Caco-2 (cell line): Measurements from ENCODE around the gene SWAP70. TPM values are rescaled to one million over a fixed set of nuclear protein-coding genes. Genes with fewer than 3 reads are reported as not detected.
"Not testable (repeated sequence)": the region's sequence is repeated elsewhere in the genome, so short reads cannot be mapped to it uniquely, and the experiment has no call there.

Experiments used
- BruUV-seq: library from RNA; stranded (reverse); fragments of 400-500 nt; replicated peaks from 2 replicates; lab custom pipeline; 2021; lab: Mats Ljungman, UMichigan
- CTCF ChIA-PET: fragments of 300-600 bp; sonication (Branson Sonifier 250); formaldehyde crosslinking; loops from one replicate; lab custom pipeline; 2022; ENCODE audit warnings: antibody characterized with exemption; lab: Charles Lee
- POLR2A ChIA-PET: fragments of 300-600 bp; sonication (Branson Sonifier 250); formaldehyde crosslinking; loops from one replicate; lab custom pipeline; 2022; ENCODE audit warnings: antibody characterized with exemption; lab: Charles Lee
- DNase-seq, 2 experiments: peaks; one replicate each; pipeline versions ENCODE4 v3.0.0 to v3.0.0-alpha.2; 2020 to 2022
- H3K27me3 ChIP-seq: replicated peaks from 2 replicates; pipeline ENCODE4 v1.6.0; 2011; ENCODE audit warnings: low read length; ENCODE audit not compliant: control insufficient read depth, insufficient read depth
- H3K36me3 ChIP-seq: 2 replicates; pipeline ENCODE4 v1.5.1; 2011; ENCODE audit warnings: low read length; ENCODE audit not compliant: control insufficient read depth, insufficient read depth
- H3K4me1 ChIP-seq: fragments of 250-450 bp; sonication (Bioruptor Pico); 2 replicates; pipeline ENCODE4 v1.5.1; 2020; ENCODE audit warnings: mild to moderate bottlenecking
- H3K4me3 ChIP-seq: 2 replicates; pipeline ENCODE4 v1.5.1; 2011; ENCODE audit warnings: low read depth, mild to moderate bottlenecking, control low read depth, low read length
- H3K9me3 ChIP-seq: fragments of 250-450 bp; sonication (Bioruptor Pico); 2 replicates; pipeline ENCODE4 v1.5.1; 2020; ENCODE audit warnings: mild to moderate bottlenecking, moderate library complexity
- H3K27ac Mint-ChIP-seq: one replicate; pipeline ENCODE4 v1.8.0; 2022; ENCODE audit warnings: mixed read lengths; ENCODE audit not compliant: unreplicated experiment
- H3K27me3 Mint-ChIP-seq: one replicate; pipeline ENCODE4 v1.8.0; 2022; ENCODE audit warnings: mixed read lengths; ENCODE audit not compliant: insufficient read depth, unreplicated experiment
- H3K36me3 Mint-ChIP-seq: one replicate; pipeline ENCODE4 v1.8.0; 2022; ENCODE audit warnings: mild to moderate bottlenecking, mixed read lengths; ENCODE audit not compliant: insufficient read depth, unreplicated experiment
- H3K4me1 Mint-ChIP-seq: one replicate; pipeline ENCODE4 v1.8.0; 2022; ENCODE audit warnings: low read depth, mixed read lengths; ENCODE audit not compliant: unreplicated experiment
- H3K4me3 Mint-ChIP-seq: one replicate; pipeline ENCODE4 v1.8.0; 2022; ENCODE audit warnings: mild to moderate bottlenecking, moderate library complexity, mixed read lengths; ENCODE audit not compliant: unreplicated experiment
- H3K9me3 Mint-ChIP-seq: one replicate; pipeline ENCODE4 v1.8.0; 2022; ENCODE audit warnings: mixed read lengths; ENCODE audit not compliant: unreplicated experiment
- intact Hi-C: fragments of 100-400 bp; cut with micrococcal nuclease; formaldehyde crosslinking; loops from one replicate; pipeline ENCODE4 v1.10.0; 2022; ENCODE audit not compliant: unreplicated experiment
- total RNA-seq: library from RNA; stranded (reverse); gene quantifications from 2 replicates; pipeline ENCODE4 v1.2.3, GENCODE V29; 2022
- TF ChIP-seq, protein P1 (sequence below), 2 experiments: fragments of 200-600 bp in 1 of 2; IDR thresholded peaks; 1 replicate in 1 of 2; 2 replicates in 1 of 2; pipeline versions ENCODE4 v1.5.1 to v1.8.0; 2011 to 2022; ENCODE audit warnings: antibody characterized with exemption in 1 of 2, control low read depth in 1 of 2, inconsistent platforms in 1 of 2, low read depth in 1 of 2, low read length in 1 of 2, mild to moderate bottlenecking in 1 of 2, moderate library complexity in 1 of 2; ENCODE audit not compliant: insufficient read depth in 1 of 2, severe bottlenecking in 1 of 2, unreplicated experiment in 1 of 2

Gene SWAP70
- total RNA-seq, 1 experiment from 2014 or later: 42.4 TPM

DNA sequence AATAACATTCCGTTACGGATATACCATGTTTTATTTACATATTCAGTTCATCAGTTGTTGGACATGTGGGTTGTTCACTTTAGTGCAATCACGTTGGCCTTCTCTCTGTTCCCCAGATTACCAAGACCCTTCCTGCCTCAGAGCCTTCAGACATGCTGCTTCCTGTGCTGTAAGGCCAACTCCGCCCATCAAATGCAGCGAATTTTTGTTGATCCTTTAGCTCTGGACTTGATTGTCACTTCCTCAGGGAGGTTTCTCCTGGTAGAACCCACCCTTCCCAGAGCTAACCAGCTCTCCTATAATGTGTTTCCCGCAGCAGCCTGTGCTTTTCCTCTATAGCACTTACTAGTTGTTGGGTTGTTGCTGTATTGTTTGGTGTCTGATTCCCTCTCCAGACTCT lies 39.4 kb downstream of the SWAP70 start:
- H3K4me3 Mint-ChIP-seq: no peak overlapping the region
- no peaks in the 10 kb centered on the region for H3K9me3 Mint-ChIP-seq
- CTCF ChIA-PET: no interaction called here
- no peak overlapping the region for H3K27ac Mint-ChIP-seq
- no peaks in the 10 kb centered on the region for H3K27me3 Mint-ChIP-seq
- no peak for DNase-seq
- intact Hi-C loops: no loop called here
- Histone ChIP-seq H3K27me3 (no peaks in the 10 kb centered on the region), H3K4me1 (no peaks in the 10 kb centered on the region), H3K9me3 (no peaks in the 10 kb centered on the region; the same call in 1 of the 2 replicates), H3K36me3 (no peaks in the 10 kb centered on the region), H3K4me3 (no peak overlapping the region)
- TF ChIP-seq, protein P1, sequence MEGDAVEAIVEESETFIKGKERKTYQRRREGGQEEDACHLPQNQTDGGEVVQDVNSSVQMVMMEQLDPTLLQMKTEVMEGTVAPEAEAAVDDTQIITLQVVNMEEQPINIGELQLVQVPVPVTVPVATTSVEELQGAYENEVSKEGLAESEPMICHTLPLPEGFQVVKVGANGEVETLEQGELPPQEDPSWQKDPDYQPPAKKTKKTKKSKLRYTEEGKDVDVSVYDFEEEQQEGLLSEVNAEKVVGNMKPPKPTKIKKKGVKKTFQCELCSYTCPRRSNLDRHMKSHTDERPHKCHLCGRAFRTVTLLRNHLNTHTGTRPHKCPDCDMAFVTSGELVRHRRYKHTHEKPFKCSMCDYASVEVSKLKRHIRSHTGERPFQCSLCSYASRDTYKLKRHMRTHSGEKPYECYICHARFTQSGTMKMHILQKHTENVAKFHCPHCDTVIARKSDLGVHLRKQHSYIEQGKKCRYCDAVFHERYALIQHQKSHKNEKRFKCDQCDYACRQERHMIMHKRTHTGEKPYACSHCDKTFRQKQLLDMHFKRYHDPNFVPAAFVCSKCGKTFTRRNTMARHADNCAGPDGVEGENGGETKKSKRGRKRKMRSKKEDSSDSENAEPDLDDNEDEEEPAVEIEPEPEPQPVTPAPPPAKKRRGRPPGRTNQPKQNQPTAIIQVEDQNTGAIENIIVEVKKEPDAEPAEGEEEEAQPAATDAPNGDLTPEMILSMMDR (IDR thresholded peaks at IDR 0.05; ENCODE audit: insufficient read depth in 1 of 2, low read depth in 1 of 2, low read length in 1 of 2, severe bottlenecking in 1 of 2, unreplicated experiment in 1 of 2): no peak
- BruUV-seq: no TSS peak
- H3K36me3 Mint-ChIP-seq: peaks cover 5% of the 10 kb centered on the region
- peaks cover 7% of the 10 kb centered on the region for H3K4me1 Mint-ChIP-seq
- POLR2A ChIA-PET: no interaction called here

DNA sequence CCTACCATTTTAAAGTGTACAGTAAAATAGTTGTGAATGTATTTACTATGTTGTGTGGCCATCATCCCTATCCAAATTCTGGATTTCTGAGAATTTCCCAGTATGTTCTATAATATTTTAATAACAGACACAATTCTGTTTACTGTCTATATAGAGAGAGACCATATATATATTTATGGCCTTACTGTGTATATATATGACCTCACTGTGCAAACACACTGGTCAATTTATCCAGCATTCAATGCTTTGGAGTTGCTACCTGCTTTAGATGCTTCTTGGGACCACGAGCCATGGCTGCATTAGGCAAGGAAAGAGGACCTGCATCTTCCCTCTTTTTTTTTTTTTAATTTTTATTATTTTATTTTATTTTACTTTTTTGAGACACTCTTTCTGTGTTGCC lies 40.2 kb downstream of the SWAP70 start:
- CTCF ChIA-PET: no interaction called here
- no TSS peak for BruUV-seq

DNA sequence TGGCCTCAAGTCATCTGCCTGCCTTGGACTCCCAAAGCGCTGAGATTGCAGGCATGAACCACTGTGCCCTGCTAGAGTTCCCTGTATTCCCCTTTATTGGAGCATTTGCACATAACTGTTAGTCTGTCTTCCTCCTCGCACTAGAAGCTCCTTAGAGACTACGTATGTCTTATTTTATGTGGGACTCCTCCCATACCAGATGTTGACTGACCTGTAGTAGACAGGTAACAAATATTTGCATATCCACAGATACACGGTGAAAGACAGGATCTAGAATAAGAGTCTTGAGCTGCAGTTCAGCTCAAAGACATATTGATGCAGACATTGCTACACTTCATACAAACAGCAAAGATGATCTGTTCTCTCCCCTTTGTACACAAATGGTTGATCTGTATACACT lies 40.7 kb downstream of the SWAP70 start:
- H3K9me3 ChIP-seq: no peaks in the 10 kb centered on the region; the same call in 1 of the 2 replicates
- ChIA-PET CTCF (no interaction called here), POLR2A (no interaction called here)
- TF ChIP-seq, protein P1 (IDR thresholded peaks at IDR 0.05; ENCODE audit: insufficient read depth in 1 of 2, low read depth in 1 of 2, low read length in 1 of 2, severe bottlenecking in 1 of 2, unreplicated experiment in 1 of 2): no peak
- BruUV-seq: no TSS peak
- intact Hi-C loops: no loop called here
- no peaks in the 10 kb centered on the region for H3K4me1 ChIP-seq
- no peak overlapping the region for H3K4me3 ChIP-seq
- Mint-ChIP-seq H3K9me3 (no peaks in the 10 kb centered on the region), H3K36me3 (peaks cover 5% of the 10 kb centered on the region), H3K4me3 (no peak overlapping the region), H3K27me3 (no peaks in the 10 kb centered on the region), H3K4me1 (peaks cover 7% of the 10 kb centered on the region), H3K27ac (no peak overlapping the region)
- H3K36me3 ChIP-seq: no peaks in the 10 kb centered on the region
- no peak for DNase-seq
- H3K27me3 ChIP-seq: no peaks in the 10 kb centered on the region

More for the DNA sequence above, 40.2 kb downstream of the SWAP70 start:
- TF ChIP-seq, protein P1 (IDR thresholded peaks at IDR 0.05; ENCODE audit: insufficient read depth in 1 of 2, low read depth in 1 of 2, low read length in 1 of 2, severe bottlenecking in 1 of 2, unreplicated experiment in 1 of 2): no peak
- Histone ChIP-seq H3K27me3 (no peaks in the 10 kb centered on the region), H3K4me3 (no peak overlapping the region), H3K4me1 (no peaks in the 10 kb centered on the region), H3K9me3 (no peaks in the 10 kb centered on the region; the same call in 1 of the 2 replicates), H3K36me3 (no peaks in the 10 kb centered on the region)
- no peak for DNase-seq
- H3K9me3 Mint-ChIP-seq: no peaks in the 10 kb centered on the region
- intact Hi-C loops: no loop called here
- no peaks in the 10 kb centered on the region for H3K27me3 Mint-ChIP-seq
- POLR2A ChIA-PET: no interaction called here
- H3K4me1 Mint-ChIP-seq: peaks cover 7% of the 10 kb centered on the region
- no peak overlapping the region for H3K4me3 Mint-ChIP-seq
- no peak overlapping the region for H3K27ac Mint-ChIP-seq
- H3K36me3 Mint-ChIP-seq: peaks cover 5% of the 10 kb centered on the region

DNA sequence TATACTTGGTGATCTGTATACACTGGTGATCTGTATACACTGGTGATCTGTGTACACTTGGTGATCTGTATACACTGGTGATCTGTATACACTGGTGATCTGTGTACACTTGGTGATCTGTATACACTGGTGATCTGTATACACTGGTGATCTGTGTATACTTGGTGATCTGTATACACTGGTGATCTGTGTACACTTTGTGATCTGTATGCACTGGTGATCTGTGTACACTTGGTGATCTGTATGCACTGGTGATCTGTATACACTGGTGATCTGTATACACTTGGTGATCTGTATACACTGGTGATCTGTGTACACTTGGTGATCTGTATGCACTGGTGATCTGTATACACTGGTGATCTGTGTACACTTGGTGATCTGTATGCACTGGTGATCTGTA lies 41.5 kb downstream of the SWAP70 start:
- BruUV-seq, H3K4me3 ChIP-seq, CTCF ChIA-PET: not testable (repeated sequence)

More for the DNA sequence above, 41.5 kb downstream of the SWAP70 start:
- H3K4me1 Mint-ChIP-seq, H3K4me1 ChIP-seq, POLR2A ChIA-PET, H3K4me3 Mint-ChIP-seq, DNase-seq, H3K9me3 ChIP-seq, H3K27me3 Mint-ChIP-seq, H3K36me3 ChIP-seq, H3K36me3 Mint-ChIP-seq, H3K9me3 Mint-ChIP-seq, H3K27me3 ChIP-seq, intact Hi-C loops, H3K27ac Mint-ChIP-seq: not testable (repeated sequence)
